Osteoblast (primary cell): ENCODE results near the gene VPS33A. TPM values are rescaled to one million over a fixed set of nuclear protein-coding genes. Genes with fewer than 3 reads are reported as not detected.
A peak's percentile ranks its signal among the peaks of the same experiment; 100 is the strongest.

Experiments used
- DNase-seq: peaks from one replicate; pipeline ENCODE4 v3.0.0; 2011; ENCODE audit warnings: low spot score, mixed read lengths; ENCODE audit not compliant: insufficient read length; ENCODE audit errors: missing footprints
- H2AFZ ChIP-seq: 2 replicates; pipeline ENCODE4 v1.6.0; 2011; ENCODE audit warnings: mild to moderate bottlenecking, low read length
- H3K27ac ChIP-seq: 2 replicates; pipeline ENCODE4 v1.5.1; 2011; ENCODE audit warnings: mild to moderate bottlenecking, low read depth, low read length, moderate library complexity
- H3K27me3 ChIP-seq: 2 replicates; pipeline ENCODE4 v1.6.0; 2012; ENCODE audit warnings: mild to moderate bottlenecking, control low read depth, inconsistent platforms, low read length, moderate library complexity; ENCODE audit not compliant: insufficient read depth
- H3K36me3 ChIP-seq: 2 replicates; pipeline ENCODE4 v1.5.1; 2011; ENCODE audit warnings: mild to moderate bottlenecking, low read length, control low read depth, moderate library complexity; ENCODE audit not compliant: insufficient read depth
- H3K4me1 ChIP-seq: 2 replicates; pipeline ENCODE4 v1.5.1; 2011; ENCODE audit warnings: mild to moderate bottlenecking, low read length, control low read depth, moderate library complexity; ENCODE audit not compliant: insufficient read depth
- H3K4me2 ChIP-seq: 2 replicates; pipeline ENCODE4 v1.6.0; 2011; ENCODE audit warnings: mild to moderate bottlenecking, low read length; ENCODE audit not compliant: insufficient read depth
- H3K4me3 ChIP-seq: fragments of 200-600 bp; sonication (generic); 3 replicates; pipeline ENCODE4 v1.5.1; 2012; ENCODE audit warnings: mild to moderate bottlenecking, low read length, inconsistent platforms; ENCODE audit not compliant: insufficient read depth
- H3K79me2 ChIP-seq: 2 replicates; pipeline ENCODE4 v1.6.0; 2012; ENCODE audit warnings: mild to moderate bottlenecking, low read length, control low read depth, inconsistent platforms; ENCODE audit not compliant: insufficient read depth
- H3K9me3 ChIP-seq: 2 replicates; pipeline ENCODE4 v1.5.1; 2011; ENCODE audit warnings: low read depth, low read length, control low read depth
- H4K20me1 ChIP-seq: 2 replicates; pipeline ENCODE4 v1.6.0; 2012; ENCODE audit warnings: mild to moderate bottlenecking, low read length, control low read depth; ENCODE audit not compliant: insufficient read depth
- CTCF ChIP-seq: IDR thresholded peaks from 2 replicates; pipeline ENCODE4 v1.5.1; 2011; ENCODE audit warnings: mild to moderate bottlenecking, low read depth, low read length, moderate library complexity; ENCODE audit errors: extremely low read depth
- total RNA-seq: library from RNA; depleted of rRNA; stranded (reverse); fragments of >200 nt; gene quantifications from 2 replicates; pipeline ENCODE4 v1.2.3, GENCODE V29; 2012

The VPS33A gene
- total RNA-seq, result 18.5 and 20.0 TPM in 2 replicates

DNA sequence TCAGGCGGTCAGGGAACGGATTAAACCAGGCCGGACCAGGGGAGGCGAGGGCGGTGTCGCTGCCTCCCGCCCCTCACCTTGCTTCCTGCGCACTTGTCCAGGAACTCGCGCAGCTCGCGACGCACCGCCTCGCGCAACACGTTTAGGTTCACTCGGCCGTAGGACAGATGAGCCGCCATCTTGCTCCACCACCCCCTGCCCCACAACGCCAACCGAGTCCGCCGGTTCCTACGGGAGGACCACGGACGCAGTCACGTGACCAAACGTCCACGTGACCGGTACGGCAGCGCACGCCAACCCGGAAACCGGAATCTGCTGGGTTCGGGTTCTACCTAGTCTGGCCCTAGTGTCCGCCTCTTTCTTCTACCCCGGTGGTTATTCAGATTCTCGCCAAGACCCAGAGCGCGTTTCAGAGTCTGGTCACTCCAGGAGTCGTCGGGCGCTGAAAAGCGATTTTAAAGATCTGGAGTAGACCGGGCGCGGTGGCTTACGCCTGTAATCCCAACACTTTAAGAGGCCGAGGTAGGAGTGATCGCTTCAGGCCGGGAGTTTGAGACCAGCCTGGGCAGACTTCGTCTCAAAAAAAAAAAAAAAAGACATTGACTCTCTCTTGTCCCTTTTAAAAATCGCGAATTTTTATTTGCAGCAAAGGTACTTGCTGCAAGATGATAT is at the start of gene VPS33A:
Gene VPS33A, minus strand, starts transcription at position 265 of the 672 bp plus-strand sequence. Its CDS starts 86 bp downstream, at position 179.
- no peak for TF ChIP-seq CTCF
- Histone ChIP-seq H3K4me1 (peaks cover 13% of the 10 kb centered on the region), H2AFZ (peak within 1 kb of the TSS; percentile 99)

DNA sequence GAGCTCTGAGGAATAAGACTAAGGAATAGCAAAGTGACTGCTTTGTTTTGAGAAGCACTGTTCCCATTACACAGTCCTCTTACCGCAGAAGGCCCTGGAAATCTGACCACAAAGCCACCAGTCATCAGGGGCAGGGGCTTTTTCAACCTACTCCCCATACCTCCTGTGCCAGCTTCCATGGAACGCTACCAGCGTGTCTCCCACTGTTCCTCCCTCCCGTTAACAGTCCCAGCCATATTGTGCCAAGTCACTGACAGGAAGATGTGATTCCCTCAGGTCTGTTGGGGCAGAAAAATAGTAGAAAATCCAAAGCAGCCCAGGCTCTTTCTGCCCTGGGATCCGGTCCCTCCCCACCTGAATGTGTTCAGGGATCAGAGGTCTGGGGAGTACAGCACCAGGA is 46.6 kb upstream of the VPS33A start:
- no peak for TF ChIP-seq CTCF
- no peak for DNase-seq
- no peaks in the 10 kb centered on the region for H3K27me3 ChIP-seq
- H3K4me2 ChIP-seq, result peak overlapping the region; percentile 37
- H2AFZ ChIP-seq, result peak overlapping the region; percentile 46
- peaks cover 18% of the 10 kb centered on the region for H3K4me1 ChIP-seq
- H3K36me3 ChIP-seq, result peaks cover 41% of the 10 kb centered on the region
- peaks cover 7% of the 10 kb centered on the region for H4K20me1 ChIP-seq
- no peaks in the 10 kb centered on the region for H3K9me3 ChIP-seq
- H3K79me2 ChIP-seq, result no peaks in the 10 kb centered on the region
- H3K27ac ChIP-seq, result peak overlapping the region; percentile 60
- H3K4me3 ChIP-seq, result no peak overlapping the region

More for the DNA sequence above, at the start of gene VPS33A:
- no peaks in the 10 kb centered on the region for H3K9me3 ChIP-seq
- H3K36me3 ChIP-seq, result peaks cover 19% of the 10 kb centered on the region
- H3K79me2 ChIP-seq, result peaks cover 27% of the 10 kb centered on the region
- H3K27ac ChIP-seq, result peak within 1 kb of the TSS; percentile 81
- peak within 1 kb of the TSS; percentile 96 for H3K4me3 ChIP-seq
- H3K27me3 ChIP-seq, result no peaks in the 10 kb centered on the region
- no peaks in the 10 kb centered on the region for H4K20me1 ChIP-seq
- peak within 1 kb of the TSS; percentile 86 for H3K4me2 ChIP-seq
- DNase-seq, result peak; percentile 96

- H2AFZ ChIP-seq, result no peak overlapping the region
- no peaks in the 10 kb centered on the region for H3K27me3 ChIP-seq
- TF ChIP-seq CTCF, result no peak
- DNase-seq, result no peak
- no peak overlapping the region for H3K4me2 ChIP-seq
- H3K27ac ChIP-seq, result no peak overlapping the region
- H3K9me3 ChIP-seq, result no peaks in the 10 kb centered on the region
- H3K79me2 ChIP-seq, result no peaks in the 10 kb centered on the region
- no peak overlapping the region for H3K4me3 ChIP-seq
- H4K20me1 ChIP-seq, result peaks cover 7% of the 10 kb centered on the region
- H3K36me3 ChIP-seq, result peaks cover 35% of the 10 kb centered on the region
- peaks cover 18% of the 10 kb centered on the region for H3K4me1 ChIP-seq
These were observed 45.4 kb upstream of the VPS33A start for GRCh38 chr12:122311696-122312095.

DNA sequence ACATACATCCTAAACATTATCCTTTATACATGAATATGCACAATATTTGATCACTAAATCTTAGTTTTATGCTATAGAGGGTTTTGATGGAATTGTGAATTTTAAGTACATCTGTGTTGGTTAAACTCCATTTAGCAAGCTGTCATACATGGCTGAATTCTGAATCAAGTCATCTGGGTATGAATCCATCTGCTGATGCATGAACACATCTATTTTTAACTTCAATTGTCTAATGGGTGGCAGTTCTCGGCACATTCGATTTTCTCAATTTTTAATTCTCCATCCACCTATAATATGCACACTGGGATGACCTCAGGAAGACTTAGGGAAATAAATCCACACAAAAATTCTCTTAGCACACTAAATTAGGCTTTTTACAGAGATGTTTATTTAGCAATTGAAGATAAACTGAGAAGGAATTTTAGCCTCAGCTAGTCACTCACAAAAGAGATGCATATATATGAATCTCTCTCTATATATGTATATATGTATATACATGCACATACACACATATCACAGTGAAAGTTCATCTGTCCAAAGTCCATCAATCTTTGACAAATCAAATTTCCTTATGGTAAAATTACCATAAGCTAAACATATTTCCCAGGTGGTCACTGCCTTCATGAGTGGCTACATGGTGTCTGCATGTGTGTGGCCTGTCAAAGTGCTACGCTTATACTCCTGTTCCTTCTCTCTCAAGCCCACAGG is 44.5 kb upstream of the VPS33A start:
- peaks cover 7% of the 10 kb centered on the region for H4K20me1 ChIP-seq
- H3K27ac ChIP-seq, result no peak overlapping the region
- peaks cover 18% of the 10 kb centered on the region for H3K4me1 ChIP-seq
- H3K36me3 ChIP-seq, result peaks cover 36% of the 10 kb centered on the region
- TF ChIP-seq CTCF, result no peak
- no peaks in the 10 kb centered on the region for H3K9me3 ChIP-seq
- H2AFZ ChIP-seq, result no peak overlapping the region
- no peak overlapping the region for H3K4me2 ChIP-seq
- no peaks in the 10 kb centered on the region for H3K27me3 ChIP-seq
- no peak for DNase-seq
- H3K4me3 ChIP-seq, result no peak overlapping the region
- no peaks in the 10 kb centered on the region for H3K79me2 ChIP-seq
